Parathyroid adenoma (tissue), 2 donors: Measurements from ENCODE around the gene DDA1.
A peak's percentile ranks its signal among the peaks of the same experiment; 100 is the strongest.

Source experiments
- H2AFZ ChIP-seq: fragments of 300-600 bp; sonication (generic); one replicate; pipeline ENCODE4 v1.7.0; 2017; ENCODE audit warnings: antibody characterized with exemption, mild to moderate bottlenecking
- H3K27ac ChIP-seq: fragments of 300-600 bp; sonication (generic); one replicate; pipeline ENCODE4 v1.7.0; 2017
- H3K27me3 ChIP-seq: fragments of 300-600 bp; sonication (generic); one replicate; pipeline ENCODE4 v1.7.0; 2017; ENCODE audit warnings: low read length; ENCODE audit not compliant: control insufficient read depth, insufficient read depth
- H3K36me3 ChIP-seq: fragments of 300-600 bp; sonication (generic); one replicate; pipeline ENCODE4 v1.7.0; 2017; ENCODE audit warnings: low read length; ENCODE audit not compliant: control insufficient read depth, insufficient read depth
- H3K4me1 ChIP-seq: fragments of 300-600 bp; sonication (generic); one replicate; pipeline ENCODE4 v1.7.0; 2017; ENCODE audit warnings: control low read depth
- H3K4me2 ChIP-seq: fragments of 300-600 bp; sonication (generic); one replicate; pipeline ENCODE4 v1.7.0; 2017; ENCODE audit warnings: low read length
- H3K4me3 ChIP-seq: fragments of 300-600 bp; sonication (generic); one replicate; pipeline ENCODE4 v1.7.0; 2017; ENCODE audit warnings: low read depth, low read length
- H3K79me2 ChIP-seq: fragments of 300-600 bp; sonication (generic); one replicate; pipeline ENCODE4 v1.7.0; 2017; ENCODE audit warnings: control low read depth
- H3K9ac ChIP-seq: fragments of 300-600 bp; sonication (generic); one replicate; pipeline ENCODE4 v1.7.0; 2017; ENCODE audit warnings: mild to moderate bottlenecking
- H3K9me3 ChIP-seq: fragments of 300-600 bp; sonication (generic); one replicate; pipeline ENCODE4 v1.7.0; 2017; ENCODE audit warnings: low read length; ENCODE audit not compliant: control insufficient read depth
- CTCF ChIP-seq: fragments of 300-600 bp; sonication (generic); IDR thresholded peaks from one replicate; pipeline ENCODE4 v1.7.0; 2017; ENCODE audit warnings: antibody characterized with exemption, mild to moderate bottlenecking
- donor health status: primary hyperparathyroidism.

The DDA1 gene

GRCh38 chr19:17333611-17334413, 24.4 kb downstream of the DDA1 start:
- Histone ChIP-seq H3K36me3 (no peaks in the 10 kb centered on the region), H3K9me3 (no peaks in the 10 kb centered on the region), H3K27me3 (no peaks in the 10 kb centered on the region), H3K4me2 (peak overlapping the region; percentile 75), H3K27ac (peak overlapping the region; percentile 53), H3K4me1 (peaks cover 4% of the 10 kb centered on the region), H3K9ac (peak overlapping the region; percentile 78), H3K4me3 (peak overlapping the region; percentile 65), H3K79me2 (no peaks in the 10 kb centered on the region), H2AFZ (peak overlapping the region; percentile 97)
- TF ChIP-seq CTCF = no peak

- H3K9ac ChIP-seq = peak within 1 kb of the TSS; percentile 78
Measured at GRCh38 chr19:17334414-17335409, 25.3 kb downstream of the DDA1 start, which contains the start of gene ANO8. Gene ANO8, minus strand, starts transcription at chr19:17334855. Its CDS starts 185 bp downstream, at chr19:17334670.

GRCh38 chr19:17335575-17335974, 26.2 kb downstream of the DDA1 start:
- H3K79me2 ChIP-seq = no peaks in the 10 kb centered on the region
- no peaks in the 10 kb centered on the region for H3K9me3 ChIP-seq
- no peak overlapping the region for H3K27ac ChIP-seq
- no peak overlapping the region for H3K4me2 ChIP-seq
- TF ChIP-seq CTCF = no peak
- no peaks in the 10 kb centered on the region for H3K36me3 ChIP-seq
- no peak overlapping the region for H3K9ac ChIP-seq
- no peak overlapping the region for H2AFZ ChIP-seq
- H3K27me3 ChIP-seq = no peaks in the 10 kb centered on the region
- peaks cover 4% of the 10 kb centered on the region for H3K4me1 ChIP-seq
- H3K4me3 ChIP-seq = peak overlapping the region; percentile 27

More at GRCh38 chr19:17334414-17335409, 25.3 kb downstream of the DDA1 start, which contains the start of gene ANO8:
- TF ChIP-seq CTCF = no peak
- H3K4me1 ChIP-seq = peaks cover 4% of the 10 kb centered on the region
- H3K4me3 ChIP-seq = peak within 1 kb of the TSS; percentile 65
- peak within 1 kb of the TSS; percentile 97 for H2AFZ ChIP-seq
- H3K27me3 ChIP-seq = no peaks in the 10 kb centered on the region
- peak within 1 kb of the TSS; percentile 53 for H3K27ac ChIP-seq
- no peaks in the 10 kb centered on the region for H3K79me2 ChIP-seq
- H3K36me3 ChIP-seq = no peaks in the 10 kb centered on the region
- H3K9me3 ChIP-seq = no peaks in the 10 kb centered on the region
- H3K4me2 ChIP-seq = peak within 1 kb of the TSS; percentile 75

GRCh38 chr19:17336872-17337674, 27.7 kb downstream of the DDA1 start, which contains the start of gene GTPBP3:
Gene GTPBP3, plus strand, starts transcription at chr19:17337553. Its CDS starts 59 bp downstream, at chr19:17337612.
- Histone ChIP-seq H3K36me3 (no peaks in the 10 kb centered on the region), H3K4me3 (peak within 1 kb of the TSS; percentile 89), H3K9me3 (no peaks in the 10 kb centered on the region), H2AFZ (peak within 1 kb of the TSS; percentile 99), H3K4me1 (peaks cover 4% of the 10 kb centered on the region), H3K27ac (peak within 1 kb of the TSS; percentile 98), H3K79me2 (no peaks in the 10 kb centered on the region), H3K27me3 (no peaks in the 10 kb centered on the region), H3K9ac (peak within 1 kb of the TSS; percentile 59), H3K4me2 (peak within 1 kb of the TSS; percentile 100)
- TF ChIP-seq CTCF = no peak
